ENCODE results near the gene CHI3L2.

GRCh38 chr1:111256988-111257658 lies 29.6 kb downstream of the CHI3L2 start:
- TF ChIP-seq CTCF (IDR thresholded peaks at IDR 0.05): no peak
- no peak for TF ChIP-seq POLR2AphosphoS5 (IDR thresholded peaks at IDR 0.05; ENCODE audit: low read depth, low read length)
- TF ChIP-seq SIN3A (IDR thresholded peaks at IDR 0.05; ENCODE audit: borderline replicate concordance, insufficient read depth, low read depth, low read length): no peak
- no peak for TF ChIP-seq TCF7L2 (IDR thresholded peaks at IDR 0.05; ENCODE audit: low read depth, low read length)

Data from Panc1 (cell line).